NOMO-1 treated with dmso at 0.1 percent for 144 hours (cell line): ENCODE results near the gene ATAD1.
"Not testable (repeated sequence)": the region's sequence is repeated elsewhere in the genome, so short reads cannot be mapped to it uniquely, and the experiment has no call there.

Experiments
- DNase-seq: peaks from one replicate; lab custom pipeline; 2025; ENCODE audit not compliant: unreplicated experiment; lab: John Stamatoyannopoulos, UW

Gene ATAD1

GRCh38 chr10:87759551-87759950 is 58.5 kb downstream of the ATAD1 start:
- DNase-seq, result no peak

GRCh38 chr10:87757685-87758084 is 60.3 kb downstream of the ATAD1 start:
- DNase-seq, result no peak

DNA sequence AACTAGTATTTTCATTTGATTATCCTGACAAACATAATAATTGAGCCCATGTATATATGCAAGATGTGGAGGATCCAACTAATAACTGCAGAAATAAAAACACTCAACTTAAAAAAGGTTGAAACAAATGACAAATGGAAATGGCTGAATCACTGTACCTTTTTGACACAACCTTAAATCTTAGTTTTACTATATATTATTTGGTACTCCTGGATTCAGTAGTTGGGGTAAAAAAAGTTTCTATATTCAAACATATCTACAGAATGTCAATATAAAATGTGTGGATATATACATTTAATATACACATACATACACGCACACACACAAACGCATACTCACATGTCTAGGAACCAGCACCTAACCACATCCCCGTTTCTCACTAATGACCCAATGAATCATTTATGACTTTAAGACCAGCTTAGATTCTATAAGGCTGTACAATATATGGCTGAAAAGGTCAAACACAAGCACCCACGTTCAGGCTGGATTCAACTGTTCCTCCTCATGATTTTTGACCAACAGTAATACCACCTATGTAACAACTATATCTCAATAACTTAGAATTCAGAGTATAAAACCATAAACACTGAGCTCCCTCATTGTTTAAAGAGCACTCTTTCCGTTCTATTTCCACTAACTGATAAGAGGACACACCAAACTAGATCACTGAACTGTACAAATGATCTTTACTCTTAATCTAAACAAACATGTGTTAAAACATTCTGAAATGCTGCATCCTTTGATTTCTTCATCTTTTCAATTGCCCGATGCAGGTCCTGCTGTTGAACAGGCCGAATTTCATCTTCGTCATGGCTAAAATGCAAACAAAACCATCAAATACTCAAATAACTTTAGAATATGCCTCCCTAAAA is 63.8 kb downstream of the ATAD1 start:
- DNase-seq, result no peak

GRCh38 chr10:87752566-87752965 is 65.5 kb downstream of the ATAD1 start:
- DNase-seq, result no peak

DNA sequence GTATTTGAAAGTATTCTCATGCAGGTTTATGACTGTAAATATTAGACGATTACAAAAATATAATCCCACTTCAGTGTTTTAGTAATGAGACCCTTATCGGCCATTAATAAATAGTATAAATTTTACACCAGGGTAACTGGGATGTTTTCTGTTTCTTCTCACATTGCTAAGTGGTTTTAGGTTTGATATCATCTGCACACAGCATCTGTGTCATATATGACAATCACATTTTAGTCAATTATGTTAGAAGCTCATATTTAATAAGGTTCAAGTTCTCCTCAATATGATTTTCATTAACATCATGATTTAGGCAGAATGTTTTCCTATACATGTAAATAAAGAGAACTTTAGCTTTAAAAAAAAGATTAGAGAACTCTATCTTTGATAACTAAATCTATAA is 66.8 kb downstream of the ATAD1 start:
- no peak for DNase-seq

DNA sequence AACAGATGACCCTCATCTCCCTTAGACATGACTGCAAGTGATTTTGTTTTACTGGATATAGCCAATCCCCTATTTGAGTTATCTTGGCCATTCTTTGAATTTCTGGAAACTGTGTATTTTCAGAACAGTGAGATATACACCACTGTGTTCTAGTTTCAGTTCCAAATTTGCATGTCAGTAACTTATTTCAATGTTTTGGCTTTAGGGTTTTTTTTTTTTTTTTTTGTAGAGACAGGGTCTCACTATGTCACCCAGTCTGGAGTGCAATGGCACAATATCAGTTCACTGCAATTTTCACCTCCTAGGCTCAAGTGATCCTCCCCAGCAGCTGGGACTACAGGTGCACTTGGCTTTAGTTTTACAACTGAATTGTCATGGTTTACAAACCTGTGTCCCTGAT is 67.2 kb downstream of the ATAD1 start:
- no peak for DNase-seq

DNA sequence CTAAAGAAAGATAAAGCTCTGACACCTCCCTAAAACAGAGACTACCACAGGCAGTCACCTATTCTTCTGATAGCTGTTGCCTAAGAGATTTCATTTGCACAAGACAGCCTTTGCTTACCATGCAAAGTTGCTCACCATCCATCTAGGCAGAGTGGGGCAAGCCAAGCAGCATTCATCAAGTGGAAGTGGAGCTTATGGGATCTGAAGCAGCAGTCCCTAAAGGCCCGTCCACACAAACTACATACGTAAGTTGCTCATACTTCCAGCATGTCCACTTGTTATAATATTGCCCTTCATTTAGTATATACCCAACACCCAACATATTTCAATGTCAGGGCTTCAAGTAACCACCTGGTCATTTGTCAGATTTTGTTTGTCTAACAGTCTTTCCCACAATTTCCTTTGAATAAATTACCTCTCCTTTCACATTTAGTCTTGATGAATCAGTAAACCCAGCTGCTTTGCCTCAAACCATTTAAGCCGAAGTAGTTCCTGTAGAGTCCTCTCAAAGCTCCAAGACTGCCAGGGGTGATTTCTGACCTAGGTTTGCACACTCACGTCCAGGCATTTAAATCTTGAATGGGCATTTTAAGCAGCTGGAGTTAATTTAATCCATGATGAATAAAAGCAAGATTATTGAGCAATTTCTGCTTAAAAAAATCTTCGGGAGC is 67.9 kb downstream of the ATAD1 start:
- no peak for DNase-seq

GRCh38 chr10:87748244-87748643 is 69.8 kb downstream of the ATAD1 start:
- not testable (repeated sequence) for DNase-seq

DNA sequence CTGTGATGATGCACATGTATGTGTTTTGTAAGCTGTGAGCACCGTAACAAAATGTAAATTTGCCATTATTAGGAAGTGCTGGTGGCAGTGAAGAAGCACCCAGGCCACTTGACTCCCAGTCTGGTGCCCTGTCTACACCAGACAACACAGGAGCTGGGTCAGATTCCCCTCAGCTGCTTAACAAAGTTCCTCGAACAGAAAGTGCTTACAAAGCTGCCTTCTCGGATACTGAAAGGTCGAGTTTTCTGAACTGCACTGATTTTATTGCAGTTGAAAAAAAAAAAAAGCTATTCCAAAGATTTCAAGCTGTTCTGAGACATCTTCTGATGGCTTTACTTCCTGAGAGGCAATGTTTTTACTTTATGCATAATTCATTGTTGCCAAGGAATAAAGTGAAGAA is 71.1 kb downstream of the ATAD1 start:
- no peak for DNase-seq

GRCh38 chr10:87744606-87745005 is 73.4 kb downstream of the ATAD1 start:
- DNase-seq, result no peak

DNA sequence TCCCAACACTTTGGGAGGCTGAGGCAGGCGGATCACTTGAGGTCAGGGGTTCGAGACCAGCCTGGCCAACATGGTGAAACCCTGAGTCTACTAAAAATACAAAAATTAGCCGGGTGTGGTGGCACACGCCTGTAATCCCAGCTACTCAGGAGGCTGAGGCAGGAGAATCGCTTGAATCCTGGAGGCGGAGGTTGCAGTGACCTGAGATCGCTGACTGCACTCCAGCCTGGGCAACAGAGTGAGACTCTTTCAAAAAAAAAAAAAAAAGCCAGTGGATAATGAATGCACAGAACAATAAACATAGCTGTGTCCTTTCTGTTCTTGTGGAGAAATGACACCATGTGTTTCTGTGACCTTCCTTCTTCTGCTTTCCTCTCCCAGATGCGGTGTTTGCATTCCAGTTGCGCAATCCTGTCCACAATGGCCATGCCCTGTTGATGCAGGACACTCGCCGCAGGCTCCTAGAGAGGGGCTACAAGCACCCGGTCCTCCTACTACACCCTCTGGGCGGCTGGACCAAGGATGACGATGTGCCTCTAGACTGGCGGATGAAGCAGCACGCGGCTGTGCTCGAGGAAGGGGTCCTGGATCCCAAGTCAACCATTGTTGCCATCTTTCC is 74.9 kb downstream of the ATAD1 start:
- peak; percentile 3 for DNase-seq

DNA sequence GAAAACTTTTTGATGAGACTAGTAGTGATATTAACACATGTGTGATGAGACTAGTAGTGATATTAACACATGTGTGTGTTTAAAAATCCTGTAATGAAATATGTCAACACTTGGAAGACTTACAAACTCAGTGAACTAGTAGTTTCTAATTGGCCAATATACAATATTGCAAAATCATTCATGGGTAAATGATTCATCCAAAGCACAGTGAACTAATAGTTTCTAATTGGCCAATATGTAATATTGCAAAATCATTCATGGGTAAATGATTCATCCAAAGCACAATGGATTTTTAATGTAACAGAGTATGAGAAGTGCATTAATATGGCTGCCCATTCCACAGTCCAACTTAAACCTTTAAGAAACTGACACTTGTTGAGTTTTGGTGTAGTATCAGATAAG is 77.8 kb downstream of the ATAD1 start:
- DNase-seq, result peak; percentile 54

DNA sequence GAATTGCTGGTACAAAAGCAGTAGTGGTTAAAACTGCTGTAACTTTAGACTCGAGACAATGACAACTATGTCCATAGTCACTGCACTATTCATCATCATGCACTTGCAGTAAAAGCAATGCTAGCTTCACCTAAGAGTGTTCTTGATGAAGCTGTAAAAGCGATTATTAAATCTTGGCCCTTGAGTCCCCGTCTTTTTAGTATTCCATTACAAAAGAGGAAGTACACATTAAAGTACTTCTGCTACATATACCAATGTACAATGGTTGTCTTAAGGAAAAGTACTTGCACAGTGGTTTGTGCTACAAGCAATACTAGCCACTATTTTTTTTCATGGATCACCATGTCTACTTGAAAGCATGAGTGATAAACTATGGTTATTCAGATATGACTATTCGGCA is 78.3 kb downstream of the ATAD1 start:
- DNase-seq, result peak; percentile 1

DNA sequence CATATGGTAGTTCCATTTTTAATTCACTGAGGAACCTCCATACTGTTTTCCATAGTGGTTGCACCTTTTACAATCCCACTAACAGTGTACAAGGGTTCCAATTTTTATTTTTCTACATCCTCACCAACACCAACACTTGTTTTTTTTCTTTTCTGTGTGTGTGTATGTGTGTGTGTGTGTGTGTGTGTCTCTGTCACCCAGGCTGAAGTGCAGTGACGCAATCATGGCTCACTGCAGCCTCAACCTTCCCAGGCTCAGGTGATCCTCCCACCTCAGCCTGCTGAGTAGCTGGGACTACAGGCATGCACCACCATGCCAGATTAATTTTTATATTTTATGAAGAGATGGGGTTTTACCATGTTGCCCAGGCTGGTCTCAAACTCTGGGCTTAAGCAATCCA is 79.8 kb downstream of the ATAD1 start:
- DNase-seq, result not testable (repeated sequence)

DNA sequence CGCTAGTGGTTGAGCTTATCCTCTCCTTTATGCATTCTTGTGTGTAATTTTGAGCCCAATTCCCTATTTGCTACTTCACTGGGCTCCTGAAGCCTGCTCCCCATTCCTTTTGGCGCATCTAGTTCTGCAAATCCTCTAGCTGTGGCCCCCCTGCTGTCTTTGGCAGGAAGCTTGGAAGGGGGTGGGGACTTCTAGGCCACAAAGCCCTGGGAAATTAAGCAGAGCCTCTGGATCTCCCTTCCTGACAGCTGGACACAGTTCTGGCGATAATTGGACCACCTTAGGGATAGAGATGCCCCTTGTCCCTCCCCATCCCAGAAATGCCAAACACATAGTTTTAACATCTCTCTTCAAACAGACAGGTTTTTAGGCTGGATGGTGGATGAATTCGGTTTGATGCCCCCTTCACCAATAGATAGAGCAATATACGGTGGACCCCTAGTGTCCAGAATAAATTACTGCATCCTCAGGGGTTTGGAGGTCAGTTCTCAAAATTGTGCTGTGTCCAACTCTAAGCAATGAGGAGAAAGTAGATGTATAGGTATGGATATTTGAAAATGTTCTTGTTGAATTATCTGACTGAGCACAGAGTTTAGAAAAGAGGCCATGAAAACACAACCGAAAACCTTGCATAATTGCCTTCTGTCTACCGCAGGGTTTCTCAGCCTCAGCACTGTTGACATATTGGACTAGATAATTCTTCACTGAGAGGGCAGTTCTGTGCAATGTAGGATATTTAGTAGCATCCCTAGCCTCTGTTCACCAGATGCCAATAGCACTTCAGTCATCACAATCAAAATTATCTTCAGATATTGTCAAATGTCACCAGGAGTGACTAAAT is 82.8 kb downstream of the ATAD1 start:
- DNase-seq, result peak; percentile 16

DNA sequence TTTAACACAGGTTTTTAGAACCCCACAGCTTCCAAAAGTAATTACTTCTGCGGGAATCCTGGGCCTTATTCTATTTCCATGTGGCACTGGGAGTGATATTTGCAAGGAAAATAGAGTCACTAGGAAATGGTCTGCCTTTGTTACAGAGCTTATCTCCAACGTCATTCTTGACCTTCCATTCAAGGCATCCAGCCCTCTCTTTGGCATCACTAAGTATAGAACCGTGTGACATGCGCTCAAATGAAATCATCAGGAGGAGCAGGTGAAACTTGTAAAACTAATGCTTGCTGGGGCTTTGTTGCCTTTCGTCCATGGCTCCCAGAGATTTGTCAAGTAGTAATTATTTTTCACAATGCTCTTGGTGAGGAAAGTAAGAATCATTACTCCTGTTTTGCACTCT is 84.9 kb downstream of the ATAD1 start:
- DNase-seq, result no peak

DNA sequence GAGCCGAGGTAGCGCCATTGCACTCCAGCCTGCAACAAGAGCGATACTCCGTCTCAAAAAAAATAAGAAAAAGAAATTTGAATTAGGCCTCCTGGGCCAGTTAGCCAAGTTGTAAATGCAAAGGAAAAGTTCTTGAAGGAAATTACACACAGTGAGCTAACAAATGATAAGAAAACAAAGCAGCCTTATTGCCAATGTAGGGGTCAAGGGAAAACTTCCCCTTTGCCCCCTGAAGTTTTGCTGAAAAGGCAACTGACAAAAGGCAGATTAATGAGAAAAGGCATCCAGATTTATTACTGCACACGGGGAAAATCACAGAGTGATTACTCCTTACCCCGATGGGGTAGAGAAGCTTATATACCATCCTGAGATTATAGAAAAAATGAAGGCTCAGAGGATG is 88.1 kb downstream of the ATAD1 start:
- DNase-seq, result no peak

DNA sequence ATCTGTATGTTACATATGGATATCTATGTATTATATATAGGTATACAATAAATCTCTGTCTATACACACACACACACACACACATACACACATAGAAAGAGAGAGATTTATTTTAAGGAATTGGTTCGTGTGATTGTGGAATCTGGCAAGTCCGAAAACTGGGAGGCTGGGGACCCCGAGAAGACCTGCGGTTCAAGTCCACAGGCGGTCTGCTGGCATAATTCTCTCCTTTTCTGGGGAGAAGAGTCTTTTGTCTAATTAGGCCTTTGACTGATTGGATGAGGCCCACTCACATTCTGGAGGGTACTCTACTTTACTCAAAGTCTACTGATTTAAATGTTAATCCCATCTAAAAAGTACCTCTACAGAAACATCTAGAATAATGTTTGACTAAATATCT is 93.2 kb downstream of the ATAD1 start:
- DNase-seq, result no peak

DNA sequence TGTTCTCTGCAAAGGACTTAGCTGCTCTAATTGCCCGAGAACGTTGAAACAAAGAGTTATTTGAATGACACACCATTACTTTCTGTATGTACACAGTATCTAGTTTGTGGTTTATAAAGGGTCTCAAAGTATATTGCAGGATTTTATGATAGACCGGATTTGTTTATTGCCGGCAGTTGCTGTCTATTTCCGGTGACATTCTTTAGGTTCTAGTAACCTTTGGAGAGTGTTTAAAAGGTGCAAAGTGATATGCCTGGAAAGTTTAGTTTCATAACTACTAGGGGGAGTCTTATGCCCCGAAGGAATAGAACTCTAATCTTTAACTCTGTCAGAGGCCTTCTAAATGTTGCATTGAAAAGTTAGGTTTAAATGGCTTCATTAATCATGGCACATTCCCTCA is 94.5 kb downstream of the ATAD1 start:
- no peak for DNase-seq

DNA sequence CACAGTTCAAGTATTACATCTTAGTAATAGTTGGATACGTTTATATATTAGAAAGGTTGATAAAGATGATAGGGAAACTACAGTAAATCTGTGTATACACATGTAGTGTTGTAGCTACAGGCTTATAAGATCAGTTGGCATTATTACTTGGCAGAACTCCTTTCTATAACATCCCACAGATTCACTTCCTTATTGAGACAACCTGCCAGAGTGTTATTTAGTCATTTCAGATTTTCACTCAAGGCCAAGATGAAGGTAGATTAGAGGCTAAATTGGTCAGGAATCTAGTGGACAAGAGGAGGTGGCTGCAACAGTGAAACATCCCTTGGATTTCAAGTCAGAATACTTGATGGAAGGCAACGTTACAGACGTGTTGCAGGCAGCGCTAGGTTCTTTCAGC is 95.3 kb downstream of the ATAD1 start:
- no peak for DNase-seq

- DNase-seq, result no peak
Measured at GRCh38 chr10:87721781-87722180, 96.2 kb downstream of the ATAD1 start.
